CD4-positive, alpha-beta T cell treated with Interleukin-12 subunit alpha and Interleukin-12 subunit beta, for 1 hour (primary cell): ENCODE data around the gene ABCC2.
"Not testable (repeated sequence)": the region's sequence is repeated elsewhere in the genome, so short reads cannot be mapped to it uniquely, and the experiment has no call there.

Experiments
- DNase-seq: peaks from one replicate; pipeline ENCODE4 v3.0.0-alpha.2; 2020

The ABCC2 gene

DNA sequence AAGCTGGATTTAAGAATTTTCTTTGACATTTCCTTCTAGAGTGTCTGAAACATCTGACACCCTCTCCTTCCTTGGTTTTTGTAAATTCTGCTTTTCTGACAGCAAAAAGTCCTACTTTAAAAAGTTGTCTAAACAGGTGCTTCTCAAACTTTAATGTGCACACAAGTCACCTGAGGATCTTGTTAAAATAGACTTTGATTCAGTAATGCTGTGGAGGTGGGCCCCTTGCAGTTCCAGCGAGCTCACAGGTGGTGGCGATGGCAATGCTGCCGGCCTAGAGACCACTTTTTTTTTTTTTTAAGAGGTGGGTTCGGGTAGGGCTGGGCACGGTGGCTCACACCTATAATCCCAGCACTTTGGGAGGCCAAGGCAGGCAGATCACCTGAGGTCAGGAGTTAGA, 77.1 kb downstream of the ABCC2 start:
- no peak for DNase-seq

DNA sequence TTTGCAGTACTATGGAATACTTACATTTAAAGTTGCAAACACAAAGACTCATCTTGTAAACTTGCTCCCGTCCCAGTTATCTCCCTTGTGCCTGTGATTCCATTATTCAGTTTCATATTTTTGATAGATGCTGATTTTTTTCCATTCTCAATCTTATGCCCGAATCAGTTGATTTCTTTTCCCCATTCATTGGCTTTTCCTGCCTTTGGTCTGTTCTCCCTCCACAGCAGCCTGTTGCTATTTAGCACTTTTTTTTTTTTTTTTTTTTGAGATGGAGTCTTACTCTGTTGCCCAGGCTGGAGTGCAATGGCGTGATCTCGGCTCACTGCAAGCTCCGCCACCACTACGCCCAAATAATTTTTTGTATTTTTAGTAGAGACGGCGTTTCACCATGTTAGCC, 78.0 kb downstream of the ABCC2 start:
- no peak for DNase-seq

DNA sequence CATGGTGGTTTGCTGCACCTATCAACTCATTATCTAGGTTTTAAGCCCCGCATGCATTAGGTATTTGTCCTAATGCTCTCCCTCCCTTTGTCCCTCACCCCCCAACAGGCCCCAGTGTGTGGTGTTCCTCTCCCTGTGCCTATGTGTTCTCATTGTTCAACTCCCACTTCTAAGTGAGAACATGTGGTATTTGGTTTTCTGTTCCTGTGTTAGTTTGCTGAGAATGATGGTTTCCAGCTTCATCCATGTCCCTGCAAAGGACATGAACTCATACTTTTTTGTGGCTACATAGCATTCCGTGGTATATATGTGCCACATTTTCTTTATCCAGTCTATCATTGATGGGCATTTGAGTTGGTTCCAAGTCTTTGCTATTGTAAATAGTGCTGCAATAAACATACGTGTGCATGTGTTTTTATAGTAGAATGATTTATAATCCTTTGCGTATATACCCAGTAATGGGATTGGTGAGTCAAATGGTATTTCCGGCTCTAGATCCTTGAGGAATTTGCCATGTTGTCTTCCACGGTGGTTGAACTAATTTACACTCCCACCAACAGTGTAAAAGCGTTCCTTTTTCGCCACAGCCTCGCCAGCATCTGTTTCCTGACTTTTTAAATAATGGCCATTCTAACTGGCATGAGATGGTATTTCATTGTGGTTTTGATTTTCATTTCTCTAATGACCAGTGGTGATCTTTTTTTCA, 81.2 kb downstream of the ABCC2 start:
- DNase-seq, result not testable (repeated sequence)

DNA sequence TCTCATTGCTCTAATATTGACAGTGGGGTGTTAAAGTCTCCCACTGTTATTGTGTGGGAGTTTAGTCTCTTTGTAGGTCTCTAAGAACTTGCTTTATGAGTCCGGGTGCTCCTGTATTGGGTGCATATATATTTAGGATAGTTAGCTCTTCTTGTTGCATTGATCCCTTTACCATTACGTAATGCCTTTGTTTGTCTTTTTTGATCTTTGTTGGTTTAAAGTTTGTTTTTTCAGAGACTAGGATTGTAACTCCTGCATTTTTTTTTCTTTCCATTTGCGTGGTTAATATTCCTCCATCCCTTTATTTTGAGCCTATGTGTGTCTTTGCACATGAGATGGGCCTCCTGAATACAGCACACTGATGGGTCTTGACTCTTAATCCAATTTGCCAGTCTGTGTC, 84.8 kb downstream of the ABCC2 start:
- not testable (repeated sequence) for DNase-seq

DNA sequence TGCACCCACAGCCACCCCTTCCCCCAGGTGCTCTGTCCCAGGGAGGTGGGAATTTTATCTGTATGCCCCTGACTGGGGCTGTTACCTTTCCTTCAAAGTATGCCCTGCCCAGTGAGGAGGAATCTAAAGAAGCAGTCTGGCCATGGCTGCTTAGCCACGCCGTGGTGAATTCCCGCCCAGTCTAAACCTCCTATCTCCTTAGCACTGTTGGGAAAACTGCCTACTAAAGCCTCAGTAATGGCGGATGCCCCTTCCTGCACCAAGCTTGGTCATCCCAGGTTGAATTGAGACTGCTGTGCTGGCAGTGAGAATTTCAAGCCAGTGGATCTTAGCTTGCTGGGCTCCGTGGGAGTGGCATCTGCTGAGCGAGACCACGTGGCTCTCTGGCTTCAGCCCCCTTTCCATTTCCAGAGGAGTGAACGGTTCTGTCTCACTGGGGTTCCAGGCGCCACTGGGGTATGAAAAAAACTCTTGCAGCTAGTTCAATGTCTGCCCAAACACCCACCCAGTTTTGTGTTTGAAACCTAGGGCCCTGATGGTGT, 87.2 kb downstream of the ABCC2 start:
- no peak for DNase-seq

DNA sequence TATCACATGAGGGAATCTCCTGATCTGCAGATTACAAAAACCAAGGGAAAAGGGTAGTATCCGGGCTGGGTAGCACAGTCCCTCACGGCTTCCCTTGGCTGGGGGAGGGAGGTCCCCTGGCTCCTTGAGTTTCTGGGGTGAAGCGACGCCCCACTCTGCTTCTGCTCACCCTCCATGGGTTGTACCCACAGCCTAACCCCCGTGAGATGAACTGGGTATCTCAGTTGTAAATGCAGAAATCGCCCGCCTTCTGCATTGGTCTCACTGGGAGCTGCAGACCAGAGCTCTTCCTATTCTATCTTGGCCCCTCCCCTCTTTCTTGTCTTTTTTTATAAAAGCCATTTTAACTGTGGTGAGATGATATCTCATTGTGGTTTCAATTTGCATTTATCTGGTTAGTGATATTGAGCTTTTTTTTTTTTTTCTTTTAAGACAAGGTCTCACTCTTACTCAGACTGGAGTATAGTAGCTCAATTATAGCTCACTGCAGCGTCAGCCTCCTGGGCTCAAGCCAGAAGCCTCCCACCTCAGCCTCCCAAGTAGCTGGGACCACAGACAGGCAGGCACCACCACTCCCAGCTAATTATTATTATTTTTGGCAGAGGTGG, 87.8 kb downstream of the ABCC2 start:
- DNase-seq, result peak; percentile 57

DNA sequence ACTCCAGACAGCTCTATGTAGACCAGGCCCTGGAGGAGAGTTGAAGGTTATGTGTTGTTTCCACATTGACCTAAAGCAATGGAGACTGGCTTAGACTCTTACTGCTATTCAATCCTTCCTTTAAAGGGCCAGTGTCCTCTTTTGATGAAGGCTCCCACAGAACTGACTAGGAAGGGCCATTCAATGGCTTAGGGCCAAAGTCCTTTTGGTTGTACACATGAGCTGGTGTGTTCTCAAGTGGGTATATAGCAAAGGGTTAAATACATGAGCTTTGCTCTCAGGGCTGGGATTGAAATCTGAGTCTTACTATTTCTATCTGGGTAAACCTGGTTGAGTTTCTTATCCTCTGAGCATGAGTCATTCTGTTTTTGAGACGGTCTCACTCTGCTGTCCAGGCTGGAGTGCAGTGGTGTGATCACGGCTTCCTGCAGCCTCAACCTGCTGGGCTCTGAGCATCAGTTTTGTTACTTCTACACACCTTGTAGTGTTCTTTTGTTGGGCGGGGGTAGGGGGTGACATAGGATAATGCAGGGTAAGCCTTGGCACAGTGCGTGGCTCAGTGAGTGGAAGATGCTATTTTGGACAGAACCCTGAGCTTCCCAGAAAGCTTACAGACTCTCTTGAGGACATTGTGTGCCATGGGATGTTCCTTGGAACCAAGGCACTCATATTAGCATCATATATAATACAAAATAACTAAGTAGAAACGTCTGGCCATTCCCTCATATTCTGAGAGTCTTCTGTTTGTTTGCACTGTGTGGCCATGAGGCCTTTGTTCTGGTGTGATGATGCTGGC, 90.1 kb downstream of the ABCC2 start:
- DNase-seq, result no peak

DNA sequence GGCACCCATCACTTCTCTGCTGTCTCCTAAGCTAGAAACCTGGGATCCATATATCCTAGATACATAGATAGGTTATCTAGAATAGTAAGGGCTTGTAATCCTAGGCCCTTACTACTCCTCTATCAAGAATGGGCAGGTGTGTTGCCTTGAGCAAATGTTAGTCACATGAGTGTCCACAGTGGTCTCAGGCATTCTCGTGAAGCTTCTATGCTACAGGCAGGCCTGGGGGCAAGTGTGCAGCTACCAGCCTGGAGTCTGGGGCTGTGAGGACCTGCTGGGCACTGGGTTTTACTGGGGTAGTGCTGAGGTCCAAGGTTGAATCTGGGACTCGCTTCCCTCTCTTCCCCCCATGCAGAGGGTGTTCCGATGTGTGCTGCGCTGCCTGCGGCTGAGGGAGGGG, 91.4 kb downstream of the ABCC2 start:
- DNase-seq, result no peak

DNA sequence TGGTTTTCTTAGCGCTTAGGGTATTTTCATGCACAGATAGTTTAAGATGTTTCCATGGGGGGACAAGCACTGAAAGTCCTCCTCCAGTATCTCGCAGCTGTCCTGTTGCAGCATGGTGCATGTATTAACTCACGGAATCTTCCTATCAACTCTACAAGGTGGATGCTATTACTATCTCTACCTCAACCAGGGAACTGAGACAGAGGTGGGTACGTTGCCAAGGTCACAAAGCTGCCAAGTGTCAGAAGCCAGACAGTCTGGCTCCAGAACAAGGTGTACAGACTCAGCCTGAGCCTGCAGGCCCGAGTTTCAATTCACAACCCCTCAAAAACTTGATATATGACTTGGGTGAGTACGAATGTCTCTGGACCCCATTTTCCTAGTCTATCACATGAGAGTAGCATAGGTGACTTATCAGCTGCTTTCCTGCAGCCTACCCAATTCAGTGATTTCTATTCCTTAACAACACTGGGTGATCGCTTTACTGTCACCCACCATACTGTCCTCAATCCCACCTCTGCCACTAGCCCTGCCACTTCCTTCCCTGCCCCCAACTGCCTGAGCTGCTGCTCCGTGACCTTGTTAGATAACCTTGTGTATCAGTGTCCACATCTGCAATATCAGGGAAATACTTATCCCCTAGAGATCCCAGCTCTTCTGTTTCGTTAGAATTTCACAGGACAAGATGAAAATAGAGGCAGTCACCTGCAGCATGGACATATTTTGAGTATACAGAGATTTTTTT, 92.1 kb downstream of the ABCC2 start:
- no peak for DNase-seq

DNA sequence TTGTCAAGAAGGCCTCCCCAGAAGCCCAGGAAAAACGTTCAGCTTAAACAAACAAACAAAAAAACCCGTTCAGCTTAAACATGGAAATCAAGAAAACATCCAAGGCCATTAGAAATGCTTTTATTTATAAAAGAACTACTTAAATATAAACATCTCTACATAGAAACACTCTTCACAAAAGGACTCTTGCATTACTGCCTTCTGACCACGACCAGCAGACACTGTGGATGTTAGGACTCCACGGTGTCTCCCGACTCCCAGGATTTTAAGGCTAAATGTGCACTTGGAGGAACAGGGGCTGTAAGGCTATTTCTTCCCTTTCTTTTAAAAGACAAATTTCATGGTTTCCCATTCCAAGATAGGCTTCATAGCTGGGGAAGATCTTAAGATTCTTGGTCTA, 93.0 kb downstream of the ABCC2 start:
- no peak for DNase-seq

DNA sequence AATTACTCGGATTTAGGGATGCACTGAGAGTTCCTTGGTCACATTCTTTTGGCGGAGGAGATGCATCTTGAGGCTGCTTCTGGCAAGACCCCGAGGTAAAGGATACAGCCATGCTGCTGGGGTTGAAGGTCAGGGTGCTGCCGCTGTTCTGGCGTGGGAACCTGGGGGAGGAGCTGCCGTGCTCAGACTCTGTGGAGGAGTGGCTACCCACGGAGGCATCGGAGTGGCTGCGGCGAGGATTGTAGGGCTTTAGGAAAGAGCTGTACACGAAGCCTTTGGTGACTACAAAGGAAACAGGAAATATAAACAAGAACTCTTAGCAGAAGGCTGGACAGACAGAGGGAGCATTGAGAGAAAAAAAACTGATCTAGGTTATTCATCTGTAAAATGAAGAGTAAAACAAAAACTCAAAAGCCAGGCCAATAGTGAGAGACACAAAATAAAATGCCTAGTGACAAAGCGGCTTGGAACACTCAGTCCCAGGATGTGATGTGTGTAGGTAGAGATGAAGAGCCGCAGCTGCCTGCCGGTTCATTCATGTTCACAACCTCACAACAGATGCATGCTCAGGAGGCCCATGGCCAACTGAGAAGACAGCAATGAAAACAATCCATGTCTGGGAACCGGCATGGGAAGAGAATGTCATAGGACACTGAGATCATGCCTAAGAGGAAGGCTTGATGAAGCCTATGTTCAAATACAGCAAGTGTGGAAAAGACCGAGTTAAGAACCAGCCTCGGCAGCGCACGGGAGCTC, 97.8 kb downstream of the ABCC2 start:
- DNase-seq, result no peak

DNA sequence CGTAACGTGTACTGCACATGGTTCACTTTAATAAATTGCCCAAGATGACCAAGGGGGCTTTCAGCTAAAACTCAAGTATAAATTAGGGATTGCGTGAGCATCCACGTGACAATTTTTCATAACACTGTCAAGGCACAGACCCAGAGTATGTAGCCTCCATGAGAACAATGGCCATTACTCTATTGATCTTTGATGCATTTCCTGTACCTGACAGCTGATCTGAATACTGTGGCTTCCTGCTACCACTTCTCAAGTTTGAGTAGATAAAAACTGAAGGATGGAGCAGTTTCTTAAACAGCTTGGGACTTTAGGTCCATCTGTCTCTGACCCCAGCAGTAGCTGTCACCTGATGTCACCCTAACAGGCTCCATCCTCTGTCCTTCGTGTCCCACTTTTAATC, 98.9 kb downstream of the ABCC2 start:
- no peak for DNase-seq

DNA sequence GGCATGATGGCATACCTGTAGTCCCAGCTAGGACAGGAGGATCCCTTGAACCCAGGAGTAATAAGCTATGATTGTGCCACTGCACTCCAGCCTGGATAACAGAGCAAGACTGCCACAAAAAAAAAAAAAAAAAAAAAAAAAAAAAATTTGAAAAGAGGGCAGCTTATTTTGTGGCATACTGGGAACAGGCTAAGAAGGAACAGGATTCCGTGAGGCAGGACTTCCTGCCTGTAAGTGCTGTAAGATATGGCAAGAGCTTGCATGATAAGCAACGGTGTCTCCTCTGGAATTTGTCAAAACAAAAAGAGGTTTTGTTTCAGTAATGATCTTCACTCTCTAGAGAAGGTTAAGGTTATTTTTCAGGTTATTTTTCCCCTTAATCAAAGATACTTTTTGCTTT, 101.1 kb downstream of the ABCC2 start:
- DNase-seq, result no peak

DNA sequence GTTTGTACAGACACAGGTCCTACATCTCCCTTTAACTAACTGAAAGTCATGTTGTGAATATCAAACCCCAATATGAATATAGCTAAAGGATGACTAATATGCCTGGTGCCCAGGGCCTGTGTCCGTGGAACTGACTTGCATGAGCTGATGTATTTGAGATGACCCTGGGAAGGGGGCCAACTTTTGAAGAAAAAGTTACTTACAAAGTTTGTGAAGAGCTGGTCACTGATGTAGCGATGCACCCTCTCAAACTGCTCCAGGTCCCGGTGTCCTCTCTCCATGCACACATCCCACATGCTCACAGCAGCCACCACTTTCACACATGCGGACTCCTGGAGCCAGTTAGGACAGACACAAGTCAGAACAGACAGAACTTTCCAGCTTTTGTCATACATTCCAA, 106.2 kb downstream of the ABCC2 start:
- no peak for DNase-seq

DNA sequence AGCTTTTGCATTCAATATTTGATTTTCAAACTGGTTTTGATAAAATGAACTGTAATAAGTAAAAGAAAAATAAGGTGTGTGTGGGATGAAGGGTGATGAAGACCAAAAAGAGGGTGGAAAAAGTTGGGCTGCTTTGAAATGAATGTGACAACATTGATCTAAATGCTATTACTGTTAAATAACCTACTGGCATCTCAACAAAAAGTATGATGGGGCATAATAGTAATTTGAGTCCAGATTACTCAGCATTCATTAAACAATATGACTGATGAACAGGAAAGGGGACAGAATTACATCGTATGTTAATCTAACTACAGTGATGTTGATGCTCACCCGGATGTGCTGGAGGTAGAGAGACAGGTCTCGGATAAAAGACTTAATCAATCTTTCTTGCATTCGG, 112.2 kb downstream of the ABCC2 start:
- no peak for DNase-seq

DNA sequence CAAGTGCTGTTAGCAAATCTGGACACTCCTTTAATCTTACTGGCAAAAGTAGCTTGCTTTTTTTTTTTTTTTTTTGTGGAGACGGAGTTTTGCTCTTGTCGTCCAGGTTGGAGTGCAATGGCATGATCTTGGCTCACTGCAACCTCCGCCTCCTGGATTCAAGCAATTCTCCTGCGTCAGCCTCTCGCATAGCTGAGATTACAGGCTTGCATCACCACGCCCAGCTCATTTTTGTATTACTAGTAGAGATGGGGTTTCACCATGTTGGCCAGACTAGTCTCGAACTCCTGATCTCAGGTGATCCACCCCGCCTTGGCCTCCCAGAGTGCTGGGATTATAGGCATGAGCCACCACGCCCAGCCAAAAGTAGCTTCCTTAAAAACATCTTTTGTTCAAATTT, 112.6 kb downstream of the ABCC2 start:
- not testable (repeated sequence) for DNase-seq

DNA sequence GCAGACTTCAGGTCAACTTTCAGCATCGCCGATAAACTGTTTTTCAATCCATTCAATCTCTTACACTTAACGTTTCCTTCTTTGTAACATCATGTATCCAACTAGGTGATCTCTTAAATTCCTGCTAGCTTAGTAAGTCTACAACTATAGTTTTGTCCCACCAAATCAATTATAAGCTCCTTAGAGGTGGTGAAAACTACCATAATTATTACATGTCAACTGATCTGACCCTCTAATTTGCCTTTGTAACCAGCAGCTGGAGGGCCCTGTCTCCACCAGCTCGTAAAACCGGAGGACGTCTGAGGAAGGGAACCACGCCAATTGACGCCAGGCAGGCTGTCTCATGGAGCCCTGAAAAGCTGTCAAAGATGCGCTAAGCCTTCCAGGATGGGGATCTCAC, 113.4 kb downstream of the ABCC2 start:
- no peak for DNase-seq
